Activated T-cell treated with anti-CD3 and anti-CD28 coated beads for 24 hours (primary cell): Measurements from ENCODE around the gene GPC5.
"Not testable (repeated sequence)": the region's sequence is repeated elsewhere in the genome, so short reads cannot be mapped to it uniquely, and the experiment has no call there.

Experiments
- DNase-seq: peaks from one replicate; pipeline ENCODE4 v3.0.0-alpha.2; 2020; ENCODE audit warnings: low read depth

Gene GPC5

DNA sequence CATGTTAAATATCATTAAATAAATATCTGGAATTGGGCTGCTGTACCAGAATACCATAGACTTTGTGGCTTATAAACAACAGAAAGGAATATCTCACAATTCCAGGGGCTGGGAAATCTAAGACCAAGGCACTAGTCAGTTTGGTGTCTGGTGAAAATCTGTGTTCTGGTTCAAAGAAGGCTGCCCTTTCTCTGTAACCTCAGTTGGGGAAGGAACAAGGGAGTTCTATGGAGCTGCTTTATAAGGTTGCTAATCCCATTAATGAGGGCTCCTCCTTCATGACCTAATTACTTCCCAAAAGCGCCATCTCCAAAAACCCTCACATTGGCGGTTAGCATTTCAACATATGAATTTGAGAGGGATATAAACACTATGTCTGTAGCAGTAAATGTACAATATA is 480.9 kb downstream of the GPC5 start:
- no peak for DNase-seq

DNA sequence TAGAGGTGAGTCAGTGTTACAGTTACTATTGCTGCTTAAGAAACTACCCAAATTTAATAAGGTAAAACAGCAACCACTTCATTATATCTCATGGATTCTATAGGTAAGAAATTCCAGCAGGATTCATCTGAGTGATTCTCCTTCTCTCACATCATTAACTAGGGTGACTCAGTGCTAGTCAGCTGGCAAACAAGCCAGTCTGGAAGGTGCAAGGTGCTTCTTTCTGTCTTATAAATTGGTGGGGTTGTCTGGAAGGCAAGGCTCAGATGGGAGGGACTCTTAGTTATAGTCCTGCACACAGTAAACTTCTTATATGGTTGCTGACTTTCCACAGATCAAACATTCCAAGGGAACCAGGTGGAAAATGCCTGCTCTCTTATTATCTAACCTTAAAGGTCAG is 484.5 kb downstream of the GPC5 start:
- DNase-seq = no peak

DNA sequence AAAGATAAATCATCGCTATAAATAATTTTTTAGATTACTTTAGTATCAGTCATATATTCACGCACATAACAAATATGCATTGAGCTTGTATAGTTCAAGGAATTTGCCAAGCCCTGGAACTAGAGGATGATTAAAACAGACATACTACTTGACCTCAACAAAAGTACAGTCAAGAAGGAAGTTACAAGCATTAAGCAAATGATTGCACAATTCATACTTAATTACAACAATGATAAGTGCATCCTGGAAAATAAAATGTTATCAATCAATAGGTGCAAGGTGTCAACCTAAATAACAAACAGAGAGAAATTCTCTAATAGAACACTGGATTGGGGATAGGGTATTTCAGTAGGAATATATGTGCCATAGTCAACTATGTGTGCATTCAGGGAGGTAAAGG is 491.2 kb downstream of the GPC5 start:
- DNase-seq = no peak

DNA sequence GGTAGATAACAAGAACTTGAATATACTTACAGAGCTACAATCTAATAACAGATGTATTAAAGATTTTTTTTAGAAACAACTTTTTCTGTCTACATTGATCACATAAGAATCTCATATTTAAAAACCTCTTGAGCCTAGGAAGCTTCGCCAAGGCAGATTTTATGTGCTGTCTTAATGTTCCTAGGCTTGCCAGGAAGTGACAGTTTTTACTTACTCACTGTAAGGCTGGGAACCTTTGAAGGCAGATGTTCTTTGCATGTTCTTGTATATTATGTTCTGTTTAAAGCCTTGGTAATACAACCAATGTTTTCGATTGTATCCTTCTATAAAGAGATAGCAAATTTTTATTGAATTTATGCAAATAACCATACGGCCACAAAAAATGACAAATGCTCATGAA is 492.7 kb downstream of the GPC5 start:
- no peak for DNase-seq

DNA sequence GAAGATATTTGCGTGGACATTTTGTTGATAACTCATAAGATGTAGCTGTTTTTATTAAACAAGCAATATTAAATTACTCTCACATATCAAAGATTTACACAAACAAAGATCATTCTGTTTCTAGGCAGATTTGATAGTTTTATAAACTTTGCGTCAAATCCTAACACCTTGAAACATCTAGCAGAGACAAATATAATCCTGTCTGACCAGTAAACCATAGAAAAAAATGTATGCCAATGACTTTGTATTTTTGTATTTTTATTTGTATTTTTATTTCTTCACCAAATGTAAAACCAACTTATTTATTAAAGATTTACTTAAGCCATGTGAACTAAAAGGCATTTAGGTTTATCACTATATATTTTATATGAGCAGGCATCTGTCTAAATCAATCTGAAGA is 494.6 kb downstream of the GPC5 start:
- DNase-seq = no peak

DNA sequence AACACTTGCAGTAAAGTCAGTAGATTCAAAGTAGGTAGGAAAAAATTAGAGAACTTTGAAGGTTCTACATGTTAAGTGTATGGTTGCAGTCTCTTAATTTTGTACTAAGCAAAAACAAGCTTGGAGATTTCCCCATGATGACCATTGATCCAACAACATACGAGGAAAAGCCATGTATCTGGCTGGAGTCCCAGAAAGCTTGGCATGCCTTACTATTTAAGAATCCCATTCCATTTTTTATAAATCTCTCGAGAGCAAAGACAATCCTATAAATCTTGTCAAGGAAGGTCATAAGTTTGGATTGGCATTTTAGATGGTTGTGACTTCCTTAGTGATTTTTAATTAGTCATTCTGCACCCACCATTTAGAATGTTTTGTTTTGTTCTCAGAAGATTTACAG is 495.9 kb downstream of the GPC5 start:
- no peak for DNase-seq

DNA sequence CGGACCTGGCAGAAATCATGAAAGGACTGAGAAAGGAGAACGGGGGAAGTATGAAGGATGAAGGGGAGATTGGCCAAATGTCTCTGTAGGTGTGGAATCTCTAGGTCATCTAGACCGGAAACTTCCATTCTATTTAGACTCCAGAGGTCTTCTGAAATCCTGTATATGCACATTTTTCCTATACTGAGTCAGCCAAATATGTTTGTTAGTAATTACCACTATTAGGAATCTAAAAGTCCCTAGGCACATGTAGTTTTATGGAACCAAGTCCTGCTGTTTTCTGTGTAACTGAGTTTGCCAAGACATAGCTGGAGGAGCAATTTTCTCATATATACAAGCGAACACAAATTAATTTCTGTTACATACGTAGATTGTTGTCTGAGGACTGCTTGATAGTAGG is 498.1 kb downstream of the GPC5 start:
- no peak for DNase-seq

DNA sequence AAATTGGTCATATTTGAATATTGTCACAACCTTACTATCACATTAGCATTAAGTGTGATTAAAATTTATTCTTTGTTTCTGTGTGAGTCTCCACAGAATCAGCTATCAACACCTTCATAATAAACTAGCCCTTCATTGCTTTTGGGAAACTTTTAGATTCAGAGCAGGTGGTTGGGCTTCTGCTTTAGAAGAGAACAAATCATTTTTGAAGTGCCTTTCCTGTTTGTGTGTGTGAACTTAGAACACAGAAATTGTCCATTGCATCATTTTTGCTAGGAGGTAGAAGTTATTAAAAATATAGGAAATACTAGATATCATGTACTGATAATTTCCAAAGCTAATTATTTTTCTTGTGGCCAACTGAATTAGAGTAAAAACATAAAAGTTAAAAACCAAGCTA is 500.6 kb downstream of the GPC5 start:
- not testable (repeated sequence) for DNase-seq

DNA sequence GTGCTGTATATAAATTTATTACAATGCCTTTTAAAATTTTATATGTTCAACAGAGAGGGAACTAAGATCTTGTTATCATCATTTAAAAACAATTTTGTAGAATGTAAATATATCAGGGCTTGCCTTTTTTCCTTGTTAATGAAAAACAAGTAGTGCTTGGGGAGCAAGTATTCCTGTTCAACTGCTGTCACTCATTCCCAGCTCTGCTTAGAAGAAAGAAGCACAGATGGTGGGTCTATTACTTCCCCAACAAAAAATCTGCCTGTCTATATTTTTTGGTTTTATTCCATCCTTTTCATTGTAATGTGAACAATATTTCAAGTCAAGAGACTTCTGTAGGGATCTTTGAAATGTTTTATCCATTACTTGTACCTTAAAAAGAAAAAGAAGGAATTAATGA is 503.9 kb downstream of the GPC5 start:
- DNase-seq = no peak

DNA sequence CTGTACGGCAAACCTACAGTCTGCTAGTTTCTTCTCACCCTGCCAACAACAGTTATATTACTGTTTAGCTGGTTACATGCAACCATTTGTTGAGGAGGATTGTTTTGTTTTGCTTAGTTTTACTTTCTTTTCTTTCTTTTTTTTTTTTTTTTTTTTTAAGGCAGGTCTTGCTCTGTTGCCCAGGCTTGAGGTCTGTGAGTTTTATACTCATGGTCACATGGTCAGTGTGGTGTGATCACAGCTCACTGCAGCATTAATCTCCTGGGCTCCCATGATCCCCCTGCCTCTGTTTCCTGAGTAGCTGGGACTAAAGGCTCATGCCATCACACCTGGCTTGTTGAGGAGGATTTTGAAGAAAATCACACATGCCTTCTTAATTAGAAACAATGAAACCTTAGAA is 505.6 kb downstream of the GPC5 start:
- no peak for DNase-seq

DNA sequence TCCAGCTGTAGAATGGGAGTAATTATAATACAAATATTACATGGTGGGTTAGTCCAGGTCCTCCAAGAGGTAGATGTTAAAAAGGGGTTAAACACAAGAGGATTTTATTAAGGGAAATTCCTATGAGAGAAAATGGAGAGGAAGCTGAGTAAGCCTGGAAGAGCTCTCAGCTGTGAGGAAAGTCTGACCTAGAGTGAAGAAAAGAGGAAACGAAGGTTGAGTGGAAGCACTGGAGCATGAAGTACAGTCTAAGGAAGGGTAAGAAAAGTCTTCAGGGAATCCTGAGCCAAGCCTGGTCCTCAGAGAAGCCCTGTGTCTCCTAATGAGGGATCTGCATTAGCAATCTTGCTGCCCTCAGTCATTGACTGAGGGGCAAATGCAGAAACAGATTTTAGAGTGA is 506.2 kb downstream of the GPC5 start:
- DNase-seq = no peak

DNA sequence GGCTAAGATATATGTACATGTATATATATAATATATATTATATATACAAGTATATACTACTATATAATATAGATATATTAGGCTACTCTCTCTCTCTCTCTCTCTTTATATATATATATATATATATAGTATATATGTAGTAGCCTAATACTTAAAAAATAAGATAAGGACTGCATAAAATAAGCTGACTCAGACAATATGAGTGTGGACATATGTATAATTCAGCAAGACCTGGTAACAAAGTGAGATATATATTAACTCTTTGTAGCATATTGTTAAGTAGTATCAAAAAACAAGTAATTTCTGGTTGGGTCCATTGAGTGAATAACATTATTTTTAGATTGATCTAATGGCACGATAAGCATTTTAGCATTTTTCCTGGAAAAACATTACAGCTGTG is 509.0 kb downstream of the GPC5 start:
- DNase-seq = no peak

DNA sequence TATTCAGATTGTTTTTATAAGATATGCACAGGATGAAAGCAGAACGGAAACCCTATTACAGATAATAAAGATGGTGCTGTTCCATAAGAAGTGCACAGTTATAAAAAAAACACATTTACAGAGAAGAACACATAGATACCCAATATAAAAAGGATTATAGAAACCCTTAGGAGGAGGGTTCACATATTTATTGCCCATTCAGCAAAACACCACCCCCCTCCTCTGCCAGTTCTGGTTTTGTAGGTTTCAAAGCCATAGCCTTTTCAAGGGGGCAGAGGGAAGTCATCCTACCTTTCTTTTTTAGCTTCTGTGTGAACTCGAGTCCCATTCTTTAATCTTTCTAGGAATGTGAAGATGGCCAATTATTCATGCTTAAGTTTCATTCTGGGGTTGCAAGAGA is 511.2 kb downstream of the GPC5 start:
- no peak for DNase-seq

DNA sequence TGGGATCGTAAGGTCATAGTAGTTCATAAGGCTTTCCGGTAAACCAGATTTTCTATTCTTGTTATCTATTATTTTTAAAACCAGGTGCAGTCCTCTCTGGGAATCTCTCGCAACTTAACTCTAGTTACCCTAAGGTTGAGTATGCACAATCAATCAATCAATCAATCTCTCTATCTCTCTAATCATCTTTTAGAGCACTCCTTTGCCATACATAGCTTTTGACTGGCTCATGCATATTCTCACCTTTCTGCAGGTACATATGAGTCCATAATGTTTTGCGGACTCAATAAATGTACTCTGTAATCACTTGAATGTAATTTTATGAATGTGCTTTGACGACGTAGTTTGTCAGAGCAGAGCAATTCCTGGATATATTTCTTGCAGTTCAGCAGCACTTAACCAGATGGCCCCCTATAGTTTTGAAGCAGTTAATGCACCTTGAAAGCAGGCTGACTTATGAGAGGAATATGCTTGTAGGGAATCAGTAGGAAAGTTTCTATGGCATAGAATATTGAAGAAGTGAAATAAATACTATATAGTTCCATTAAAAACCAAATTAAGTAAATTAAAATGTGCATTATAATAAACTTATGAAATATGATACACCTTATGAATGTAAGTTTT is 524.7 kb downstream of the GPC5 start:
- DNase-seq = no peak

DNA sequence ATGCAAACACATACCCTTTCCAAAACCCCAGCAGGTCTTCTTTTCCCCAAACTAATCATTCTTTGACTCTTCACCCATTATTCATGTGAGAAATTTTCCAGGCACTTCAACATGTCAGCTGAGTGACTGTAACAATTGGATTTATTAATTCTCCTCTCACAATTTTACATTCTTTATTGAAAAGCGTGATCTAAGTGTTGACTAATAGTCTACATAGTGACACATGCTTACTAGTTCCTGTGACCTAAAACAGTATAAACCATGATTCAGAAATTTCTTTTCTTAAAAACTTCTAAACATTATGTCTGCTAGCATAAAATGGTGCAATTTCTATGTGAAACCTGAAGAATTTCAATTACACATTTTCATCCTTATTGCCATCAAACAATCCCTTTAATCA is 532.3 kb downstream of the GPC5 start:
- no peak for DNase-seq

DNA sequence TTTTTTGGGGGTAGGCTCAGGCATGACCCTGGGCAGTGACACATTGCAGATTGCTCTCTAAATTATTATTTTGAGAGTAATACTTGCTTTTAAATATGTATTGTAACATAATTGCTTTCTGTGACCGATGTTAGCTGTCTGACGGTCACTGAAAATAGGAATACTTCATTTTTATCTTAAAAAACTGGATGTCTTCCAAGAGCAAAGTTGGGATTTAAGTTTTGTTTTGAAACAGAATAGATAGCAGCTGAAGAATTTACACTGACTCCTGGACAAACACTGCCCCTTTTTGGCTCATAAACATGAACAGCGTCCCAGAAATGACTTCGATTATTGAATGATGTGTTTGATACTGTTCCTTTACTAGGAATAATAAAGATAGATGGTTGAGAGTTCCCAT is 535.9 kb downstream of the GPC5 start:
- DNase-seq = no peak

DNA sequence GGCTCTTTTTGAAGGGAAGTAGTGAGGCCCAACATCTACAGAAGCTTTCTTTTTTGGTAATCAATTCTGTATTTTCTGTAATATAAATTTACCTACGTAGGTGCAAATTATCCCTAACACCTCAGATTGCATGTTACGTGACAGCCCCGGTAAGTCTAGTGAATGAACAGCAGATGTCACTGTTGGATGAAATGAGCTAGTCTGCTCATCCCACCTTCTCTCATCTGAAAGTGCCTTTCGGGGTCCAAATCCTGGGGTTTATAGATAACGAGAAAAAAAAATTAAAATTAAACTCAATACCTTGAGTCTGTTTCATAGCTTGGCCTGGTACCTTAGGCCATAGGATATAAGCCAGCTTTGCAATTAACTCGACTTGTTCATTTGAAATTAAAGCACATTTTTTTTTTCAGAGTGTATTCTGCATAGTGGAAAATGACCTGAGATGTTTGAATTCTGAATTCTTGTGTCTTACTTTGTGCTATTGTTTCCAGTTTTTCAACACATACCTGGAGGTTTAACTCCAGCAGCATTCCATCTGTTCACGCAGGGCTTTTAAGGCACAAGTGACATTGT is 548.2 kb downstream of the GPC5 start:
- DNase-seq = no peak

DNA sequence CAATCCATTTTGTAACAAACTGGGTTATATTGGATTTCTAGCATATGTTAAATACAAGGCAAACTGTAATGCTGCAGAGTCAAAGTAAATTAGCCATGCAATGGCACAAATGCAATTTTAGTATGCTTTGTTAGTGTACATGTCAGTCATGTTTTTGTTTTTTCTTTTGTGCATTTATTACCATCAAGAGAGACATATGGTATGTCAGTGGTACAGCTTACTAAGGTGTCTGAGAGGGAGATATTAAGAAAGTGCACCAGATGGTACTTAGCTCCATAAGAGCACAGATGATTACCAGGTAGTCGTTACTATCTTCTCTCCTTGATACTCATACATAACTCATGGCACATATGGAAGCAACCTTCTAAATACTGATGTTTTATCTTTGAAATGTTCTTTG is 550.3 kb downstream of the GPC5 start:
- DNase-seq = no peak

DNA sequence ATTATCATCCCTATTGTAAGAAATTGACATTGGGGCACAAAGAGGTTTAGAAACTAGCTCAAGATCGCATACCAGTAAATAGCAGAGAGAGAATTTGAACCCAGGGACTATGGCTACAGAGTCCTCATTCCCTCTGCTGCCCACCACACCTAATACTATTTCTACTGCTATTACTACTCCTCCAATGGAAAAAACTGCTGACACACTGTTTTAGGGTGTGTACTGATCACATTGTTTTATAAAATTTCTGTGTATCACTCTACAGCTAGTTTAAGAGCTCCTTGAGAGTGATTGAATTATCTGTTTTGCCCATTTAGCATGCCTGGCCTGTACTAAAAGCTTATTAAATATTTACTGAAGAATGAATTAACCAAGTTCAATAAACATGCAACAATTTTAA is 552.4 kb downstream of the GPC5 start:
- DNase-seq = no peak

DNA sequence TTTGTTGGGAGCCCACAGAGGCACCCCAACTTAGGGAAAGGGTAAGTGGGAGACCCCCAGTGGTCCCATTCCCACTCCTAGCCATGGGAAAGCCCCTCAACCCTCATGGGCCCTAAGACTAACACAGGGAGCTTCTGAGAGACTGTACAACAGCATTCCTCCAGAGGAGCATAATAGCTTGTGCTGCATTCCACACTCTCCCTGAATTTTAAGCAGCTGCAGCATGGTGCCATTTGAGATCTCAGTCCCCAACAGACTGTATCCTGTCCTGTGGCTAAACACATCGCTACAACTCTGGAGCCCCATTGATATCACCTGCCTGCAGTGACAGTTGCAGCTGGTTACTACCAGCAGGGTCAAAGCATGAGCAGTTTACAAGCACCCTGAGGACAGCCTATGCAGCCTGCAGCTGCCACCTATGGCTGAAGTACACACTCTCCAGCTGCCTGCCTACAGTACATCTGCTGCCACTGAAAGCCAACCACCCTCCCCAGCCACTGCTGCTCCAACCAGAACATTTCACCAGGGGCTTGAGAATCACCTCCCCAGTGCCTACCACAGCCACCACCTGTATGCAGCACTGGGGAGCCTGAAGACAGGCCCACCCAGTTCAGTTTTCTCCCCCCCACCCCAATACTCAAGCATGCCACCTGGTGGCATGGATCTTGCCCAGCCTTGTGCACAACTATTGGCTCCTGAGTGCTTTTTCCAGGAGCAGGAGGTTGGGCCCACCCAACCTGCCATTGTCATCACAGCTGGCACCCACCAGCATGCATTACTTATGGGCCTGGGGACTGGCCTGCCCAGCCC is 557.3 kb downstream of the GPC5 start:
- DNase-seq = no peak

DNA sequence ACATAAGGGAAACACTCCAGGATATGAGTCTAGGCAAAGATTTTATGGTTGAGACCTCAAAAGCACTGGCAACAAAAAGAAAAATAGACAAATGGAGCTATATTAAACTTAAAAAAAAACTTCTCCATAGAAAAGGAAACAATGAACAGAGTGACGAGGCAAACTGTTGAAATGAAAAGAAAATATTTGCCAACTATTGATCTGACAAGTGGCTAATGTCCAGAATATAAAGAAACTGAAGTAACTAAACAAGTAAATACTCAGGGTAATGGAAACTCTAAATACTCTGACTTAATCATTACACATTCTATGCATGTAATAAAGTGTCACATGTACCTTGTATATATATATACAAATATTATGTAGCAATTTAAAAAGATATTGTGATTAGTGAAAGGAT is 562.5 kb downstream of the GPC5 start:
- no peak for DNase-seq

DNA sequence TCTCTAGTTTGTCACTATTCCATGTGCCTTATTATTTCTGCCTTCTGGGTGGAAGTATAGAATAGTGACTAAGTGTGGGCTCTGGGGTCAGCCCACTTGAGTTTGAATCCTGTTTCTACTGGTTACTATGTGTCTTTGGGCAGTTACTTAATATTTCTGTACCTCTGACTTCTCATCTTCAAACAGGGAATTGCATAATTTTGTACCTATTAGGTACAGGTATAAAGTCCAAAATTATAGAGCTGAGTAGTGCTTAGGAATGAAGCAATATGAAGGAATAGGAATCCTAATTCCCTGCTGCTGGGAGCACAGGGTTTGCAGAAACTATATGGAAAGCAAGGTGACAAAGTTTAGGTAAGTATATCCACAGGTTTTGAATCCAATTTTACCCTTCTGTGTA is 564.5 kb downstream of the GPC5 start:
- no peak for DNase-seq

DNA sequence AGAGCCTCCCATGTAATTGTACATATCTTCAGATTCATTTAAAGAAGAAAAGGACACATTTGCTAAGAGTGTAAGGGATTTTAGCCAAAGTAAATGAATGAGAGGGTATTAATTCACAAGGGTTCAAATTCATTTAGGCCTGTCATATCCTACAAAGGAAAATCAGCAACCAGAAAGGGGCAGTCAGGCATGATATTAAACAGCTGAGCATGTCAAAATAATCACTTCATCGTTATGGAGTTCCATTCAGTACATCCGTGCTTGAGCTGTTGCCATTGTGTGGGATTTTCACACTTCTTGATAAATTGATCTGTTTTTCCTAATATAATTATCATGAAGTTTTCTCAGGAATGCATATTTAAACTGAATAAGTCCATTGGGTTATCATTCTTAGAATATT is 567.1 kb downstream of the GPC5 start:
- no peak for DNase-seq

DNA sequence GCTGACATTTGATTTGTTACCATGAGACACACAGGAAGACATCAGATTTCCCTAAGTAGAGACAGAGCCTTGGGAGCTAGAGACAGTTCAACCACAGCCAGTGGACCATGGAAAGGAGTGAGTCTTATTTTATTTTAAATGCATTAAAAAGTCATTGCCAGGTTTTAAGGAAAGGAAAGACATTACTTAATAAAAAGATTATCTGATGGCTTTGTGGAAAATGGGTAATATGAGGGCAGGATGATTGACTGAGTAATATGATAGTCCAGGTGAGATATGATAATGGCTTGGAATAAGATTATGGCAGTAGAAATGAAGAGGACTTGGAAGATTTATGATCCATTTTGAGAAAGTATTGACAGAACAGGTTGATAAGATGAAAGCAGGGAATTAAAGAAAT is 580.1 kb downstream of the GPC5 start:
- DNase-seq = no peak
